ENCODE data around the gene CLEC6A.
"Not testable (repeated sequence)": the region's sequence is repeated elsewhere in the genome, so short reads cannot be mapped to it uniquely, and the experiment has no call there.

Gene CLEC6A

GRCh38 chr12:8455727-8456360 is at the start of gene CLEC6A:
Gene CLEC6A (plus strand): TSS chr12:8455962. CDS start chr12:8456112, 150 bp downstream.
- no peak for DNase-seq
- intact Hi-C loops (cut with DNase I) = no loop called here

GRCh38 chr12:8419576-8419975 is 36.2 kb upstream of the CLEC6A start:
- intact Hi-C loops (cut with DNase I); DNase-seq: not testable (repeated sequence)

GRCh38 chr12:8420506-8420905 is 35.3 kb upstream of the CLEC6A start:
- DNase-seq = no peak
- intact Hi-C loops (cut with DNase I) = no loop called here

- intact Hi-C loops (cut with DNase I); DNase-seq: not testable (repeated sequence)
Measured at GRCh38 chr12:8444536-8445278, 11.1 kb upstream of the CLEC6A start.

GRCh38 chr12:8445731-8446130 is 10.0 kb upstream of the CLEC6A start:
- no peak for DNase-seq
- intact Hi-C loops (cut with DNase I) = no loop called here

GRCh38 chr12:8446642-8447547 is 8.9 kb upstream of the CLEC6A start:
- DNase-seq = no peak
- intact Hi-C loops (cut with DNase I) = no loop called here

- intact Hi-C loops (cut with DNase I) = no loop called here
- DNase-seq = no peak
Measured at GRCh38 chr12:8449355-8449859, 6.4 kb upstream of the CLEC6A start.

- DNase-seq = peak in 3 of 10 donors; percentile 61 to 75 (median 67)
- intact Hi-C loops (cut with DNase I) = no loop called here
Measured at GRCh38 chr12:8452036-8452435, 3.7 kb upstream of the CLEC6A start.

GRCh38 chr12:8453021-8453513 is 2.7 kb upstream of the CLEC6A start:
- intact Hi-C loops (cut with DNase I) = no loop called here
- DNase-seq = no peak

- no peak for DNase-seq
- intact Hi-C loops (cut with DNase I) = no loop called here
Measured at GRCh38 chr12:8453796-8454195, 2.0 kb upstream of the CLEC6A start.

GRCh38 chr12:8455271-8455670 is 491 bp upstream of the CLEC6A start:
- no peak for DNase-seq
- intact Hi-C loops (cut with DNase I) = no loop called here

GRCh38 chr12:8461426-8461825 is 5.7 kb downstream of the CLEC6A start:
- intact Hi-C loops (cut with DNase I) = no loop called here
- DNase-seq = no peak

- intact Hi-C loops (cut with DNase I) = no loop called here
- DNase-seq = no peak
Measured at GRCh38 chr12:8465301-8465996, 9.7 kb downstream of the CLEC6A start.

GRCh38 chr12:8466241-8466640 is 10.5 kb downstream of the CLEC6A start:
- intact Hi-C loops (cut with DNase I) = no loop called here
- no peak for DNase-seq

- no peak for DNase-seq
- intact Hi-C loops (cut with DNase I) = no loop called here
Measured at GRCh38 chr12:8471090-8471489, 15.3 kb downstream of the CLEC6A start.

GRCh38 chr12:8475508-8476203 is 19.9 kb downstream of the CLEC6A start:
- intact Hi-C loops (cut with DNase I) = no loop called here
- no peak for DNase-seq

GRCh38 chr12:8482571-8483061 is 26.9 kb downstream of the CLEC6A start:
- intact Hi-C loops (cut with DNase I) = no loop called here

GRCh38 chr12:8483079-8483478 is 27.3 kb downstream of the CLEC6A start:
- intact Hi-C loops (cut with DNase I) = no loop called here
- DNase-seq = no peak

More at GRCh38 chr12:8482571-8483061, 26.9 kb downstream of the CLEC6A start:
- peak in 1 of 10 donors; percentile 65 for DNase-seq
